Right atrium auricular region (tissue), 2 donors: ENCODE data around the gene LSM6. TPM values are rescaled to one million over a fixed set of nuclear protein-coding genes. Genes with fewer than 3 reads are reported as not detected.

Experiments used
- DNase-seq: peaks from one replicate; pipeline ENCODE4 v3.0.0-alpha.2; 2019; ENCODE audit warnings: low spot score
- H3K27ac ChIP-seq, 2 donors: fragments of 200-600 bp; sonication (generic); 1 replicate in 1 of 2; 2 replicates in 1 of 2; pipeline ENCODE4 v1.5.1; 2016 to 2019
- H3K27me3 ChIP-seq, 2 donors: fragments of 200-600 bp; sonication (generic); one replicate each; pipeline versions ENCODE4 v1.5.1 to v1.6.0; 2017 to 2019
- H3K36me3 ChIP-seq: fragments of 200-600 bp; sonication (generic); one replicate; pipeline ENCODE4 v1.5.1; 2016
- H3K4me1 ChIP-seq, 2 donors: fragments of 200-600 bp; sonication (generic); one replicate each; pipeline versions ENCODE4 v1.5.1 to v1.6.0; 2017 to 2019
- H3K4me3 ChIP-seq, 2 donors: fragments of 200-600 bp; sonication (generic); 1 replicate in 1 of 2; 2 replicates in 1 of 2; pipeline ENCODE4 v1.5.1; 2017 to 2019; ENCODE audit warnings: mild to moderate bottlenecking in 1 of 2, moderate library complexity in 1 of 2
- H3K9me3 ChIP-seq, 2 donors: fragments of 200-600 bp; sonication (generic); one replicate each; pipeline ENCODE4 v1.5.1; 2019
- CTCF ChIP-seq, 2 donors: fragments of 200-600 bp; sonication (generic); IDR thresholded peaks; one replicate each; pipeline ENCODE4 v1.5.1; 2019; ENCODE audit warnings: antibody characterized with exemption in 2 of 2
- total RNA-seq, 2 donors: library from RNA; depleted of rRNA; stranded (reverse); fragments of >200 nt; gene quantifications; one replicate each; pipeline ENCODE4 v1.1.0, GENCODE V29; 2016

LSM6 gene
- total RNA-seq, 2 donors from 2014 or later, result 15.0 TPM

- TF ChIP-seq CTCF (IDR thresholded peaks at IDR 0.05), result no peak
- Histone ChIP-seq H3K9me3 (peaks cover 0 to 20% of the 10 kb centered on the region in 2 donors), H3K4me3 (no peak overlapping the region), H3K4me1 (no peaks in the 10 kb centered on the region), H3K27ac (no peak overlapping the region), H3K36me3 (no peaks in the 10 kb centered on the region), H3K27me3 (no peaks in the 10 kb centered on the region)
- DNase-seq, result no peak
Observed at GRCh38 chr4:146158036-146158745, 17.3 kb upstream of the LSM6 start.

GRCh38 chr4:146159384-146160058 lies 16.0 kb upstream of the LSM6 start:
- no peak for TF ChIP-seq CTCF (IDR thresholded peaks at IDR 0.05)
- no peak overlapping the region for H3K27ac ChIP-seq
- DNase-seq, result no peak
- H3K36me3 ChIP-seq, result no peaks in the 10 kb centered on the region
- H3K9me3 ChIP-seq, result peaks cover 0 to 20% of the 10 kb centered on the region in 2 donors
- H3K27me3 ChIP-seq, result no peaks in the 10 kb centered on the region
- no peaks in the 10 kb centered on the region for H3K4me1 ChIP-seq
- no peak overlapping the region for H3K4me3 ChIP-seq

- no peak overlapping the region for H3K4me3 ChIP-seq
- no peaks in the 10 kb centered on the region for H3K36me3 ChIP-seq
- no peak overlapping the region for H3K27ac ChIP-seq
- no peaks in the 10 kb centered on the region for H3K4me1 ChIP-seq
- H3K9me3 ChIP-seq, result peaks cover 0 to 20% of the 10 kb centered on the region in 2 donors
- no peak for TF ChIP-seq CTCF (IDR thresholded peaks at IDR 0.05)
- no peaks in the 10 kb centered on the region for H3K27me3 ChIP-seq
- DNase-seq, result no peak
Observed at GRCh38 chr4:146161243-146161642, 14.3 kb upstream of the LSM6 start.

DNA sequence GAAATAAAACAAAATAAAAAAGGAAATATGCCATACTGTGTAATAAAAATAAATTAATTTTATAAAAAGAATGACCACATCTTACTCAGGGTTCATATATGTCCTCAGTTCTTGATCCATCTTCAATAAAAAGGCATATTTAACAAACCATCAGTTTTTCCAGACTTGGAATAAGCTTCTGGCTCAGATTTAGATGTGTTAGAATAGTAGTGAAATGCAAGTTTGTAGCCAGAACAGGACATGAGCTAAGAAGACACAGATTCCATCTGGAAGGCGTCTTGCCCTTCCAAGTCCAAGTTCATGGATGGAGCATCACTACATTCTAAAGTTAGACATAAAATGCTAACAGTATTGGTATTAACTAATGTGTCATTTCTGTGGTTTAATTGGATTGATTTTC lies 10.3 kb upstream of the LSM6 start:
- Histone ChIP-seq H3K36me3 (no peaks in the 10 kb centered on the region), H3K4me1 (no peaks in the 10 kb centered on the region), H3K27ac (no peak overlapping the region), H3K9me3 (peaks cover 0 to 11% of the 10 kb centered on the region in 2 donors), H3K4me3 (no peak overlapping the region), H3K27me3 (no peaks in the 10 kb centered on the region)
- TF ChIP-seq CTCF (IDR thresholded peaks at IDR 0.05), result no peak
- DNase-seq, result no peak

DNA sequence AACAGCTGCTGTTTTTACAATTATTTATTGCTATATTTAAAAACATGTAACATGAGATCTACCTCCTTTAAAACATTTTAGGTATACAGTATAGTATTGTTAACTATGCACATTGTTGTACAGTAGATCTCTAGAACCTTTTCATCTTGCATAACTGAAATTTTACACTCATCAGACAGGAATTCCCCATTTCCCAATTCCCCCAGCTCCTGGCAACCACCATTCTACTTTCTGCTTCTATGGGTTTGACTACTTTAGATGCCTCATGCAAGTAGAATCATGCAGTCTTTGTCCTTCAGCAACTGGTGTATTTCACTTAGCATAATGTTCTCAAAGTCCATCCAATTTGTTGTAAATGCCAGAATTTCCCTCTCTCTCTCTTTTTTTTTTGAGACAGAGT lies 9.7 kb upstream of the LSM6 start:
- DNase-seq, result no peak
- Histone ChIP-seq H3K4me1 (no peaks in the 10 kb centered on the region), H3K9me3 (peaks cover 0 to 11% of the 10 kb centered on the region in 2 donors), H3K27ac (no peak overlapping the region), H3K4me3 (no peak overlapping the region), H3K27me3 (no peaks in the 10 kb centered on the region), H3K36me3 (no peaks in the 10 kb centered on the region)
- no peak for TF ChIP-seq CTCF (IDR thresholded peaks at IDR 0.05)
